ENCODE data around the gene HELZ2. TPM values are rescaled to one million over a fixed set of nuclear protein-coding genes. Genes with fewer than 3 reads are reported as not detected.

Gene HELZ2
- total and polyA plus RNA-seq, 2 of the 4 experiments (the other 2 are of a cell fraction): 4.7 to 10.6 TPM

DNA sequence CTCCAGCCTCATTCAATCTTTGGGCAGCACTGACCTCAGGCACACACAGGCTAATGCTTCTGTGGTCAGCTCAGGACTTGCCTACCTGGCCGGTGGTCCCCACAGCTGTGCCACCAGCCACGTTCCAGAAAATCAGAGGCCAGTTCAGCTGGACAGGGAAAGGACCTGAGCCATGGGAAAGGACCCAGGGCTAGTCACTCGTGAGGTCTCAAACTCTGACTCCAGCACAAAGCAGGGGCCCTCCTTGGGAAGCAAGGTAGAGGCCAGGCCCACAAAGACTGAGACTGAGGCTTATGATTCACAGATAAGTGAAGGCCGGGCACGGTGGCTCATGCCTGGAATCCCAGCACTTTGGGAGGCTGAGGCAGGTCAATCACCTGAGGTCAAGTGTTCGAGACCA, 22.4 kb upstream of the HELZ2 start:
- H4K5ac ChIP-seq (ENCODE audit: low read depth, low read length): no peak overlapping the region
- no peak for ATAC-seq (ENCODE audit: low read depth)
- no peak for DNase-seq
- no peaks in the 10 kb centered on the region for H3K27me3 ChIP-seq (ENCODE audit: control insufficient read depth, insufficient read depth, low read length)
- no peak overlapping the region for H3K4me2 ChIP-seq (ENCODE audit: low read depth, low read length)
- peaks cover 46% of the 10 kb centered on the region for H3K36me3 ChIP-seq (ENCODE audit: control insufficient read depth, insufficient read depth, low read length)
- ChIA-PET POLR2A (ENCODE audit: unreplicated experiment) (no interaction called here), CTCF (no interaction called here)
- H3K23ac ChIP-seq (ENCODE audit: low read depth, low read length): no peak overlapping the region
- H2AK5ac ChIP-seq (ENCODE audit: low read depth, low read length): no peak overlapping the region
- no peaks in the 10 kb centered on the region for H3K9me3 ChIP-seq (ENCODE audit: control insufficient read depth, insufficient read depth, low read length)
- no peaks in the 10 kb centered on the region; the same call in 1 of the 2 replicates for H4K20me1 ChIP-seq (ENCODE audit: insufficient read depth, low read length)
- H2BK15ac ChIP-seq (ENCODE audit: low read depth, low read length): no peak overlapping the region
- H2BK120ac ChIP-seq (ENCODE audit: low read depth, low read length): no peak overlapping the region
- H3K9me1 ChIP-seq (ENCODE audit: insufficient read depth, low read length): peaks cover 4% of the 10 kb centered on the region; the same call in 1 of the 2 replicates
- no peak overlapping the region for H3K4me3 ChIP-seq (ENCODE audit: insufficient read depth, low read depth, low read length)
- H2BK20ac ChIP-seq (ENCODE audit: low read depth, low read length): no peak overlapping the region
- dilution Hi-C loops (cut with HindIII; ENCODE audit: low sequenced_read_pairs, unreplicated experiment): no loop called here
- no peak overlapping the region for H3K14ac ChIP-seq (replicated peaks; ENCODE audit: low read depth, low read length)
- H2BK5ac ChIP-seq (ENCODE audit: low read depth, low read length, poor library complexity, severe bottlenecking): no peak overlapping the region
- peaks cover 10 to 20% of the 10 kb centered on the region in 2 experiments; a peak in 3 of 4 replicates for H3K79me1 ChIP-seq (ENCODE audit: low read depth in 1 of 2, low read length in 2 of 2)
- no TSS peak for BruUV-seq (replicated peaks)
- TF ChIP-seq, protein P1, sequence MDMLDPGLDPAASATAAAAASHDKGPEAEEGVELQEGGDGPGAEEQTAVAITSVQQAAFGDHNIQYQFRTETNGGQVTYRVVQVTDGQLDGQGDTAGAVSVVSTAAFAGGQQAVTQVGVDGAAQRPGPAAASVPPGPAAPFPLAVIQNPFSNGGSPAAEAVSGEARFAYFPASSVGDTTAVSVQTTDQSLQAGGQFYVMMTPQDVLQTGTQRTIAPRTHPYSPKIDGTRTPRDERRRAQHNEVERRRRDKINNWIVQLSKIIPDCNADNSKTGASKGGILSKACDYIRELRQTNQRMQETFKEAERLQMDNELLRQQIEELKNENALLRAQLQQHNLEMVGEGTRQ (IDR thresholded peaks at IDR 0.05; ENCODE audit: low read depth, low read length): no peak
- no peak for TF ChIP-seq POLR2A (IDR thresholded peaks at IDR 0.05; ENCODE audit: low read depth, low read length)
- no peak overlapping the region for H3K27ac ChIP-seq (ENCODE audit: insufficient read depth, low read length)
- no peak overlapping the region for H2AK9ac ChIP-seq (replicated peaks; ENCODE audit: low read depth, low read length, poor library complexity)
- no peak overlapping the region for H3K18ac ChIP-seq (ENCODE audit: low read depth, low read length)
- no peak overlapping the region for H2AFZ ChIP-seq (replicated peaks; ENCODE audit: low read length, poor library complexity)
- no peak overlapping the region for H3K4ac ChIP-seq (ENCODE audit: low read depth, low read length)
- intact Hi-C loops (cut with micrococcal nuclease): no loop called here
- no peak overlapping the region for H4K91ac ChIP-seq (ENCODE audit: insufficient read depth, low read depth, low read length)
- H3K56ac ChIP-seq (ENCODE audit: extremely low read depth, insufficient read depth, low read length): no peak overlapping the region
- in situ Hi-C loops (cut with MboI; ENCODE audit: low sequenced_read_pairs): no loop called here
- WGBS, 2 experiments (ENCODE audit: extremely low coverage in 2 of 2, insufficient read length in 1 of 2): 89% methylated on average over 3 of the region's 6 CpGs; no CpG with 5 or more reads in 1 of the 2 experiments
- peaks cover 7% of the 10 kb centered on the region for H3K4me1 ChIP-seq (ENCODE audit: control insufficient read depth, insufficient read depth, low read length)
- H4K8ac ChIP-seq (ENCODE audit: low read depth in 2 of 2, low read length in 2 of 2): no peak overlapping the region
- H3K9ac ChIP-seq (ENCODE audit: low read depth, low read length): no peak overlapping the region
